GM12878 (cell line): ENCODE data around the gene NR3C1. TPM values are rescaled to one million over a fixed set of nuclear protein-coding genes. Genes with fewer than 3 reads are reported as not detected.

ENCODE experiments used
- ATAC-seq: fragments of 200-7000 bp; cut with Tn5 transposase; 3 replicates; pipeline ENCODE4 v1.9.1; 2020; ENCODE audit warnings: mild to moderate bottlenecking, moderate library complexity
- BruUV-seq: library from RNA; stranded (reverse); fragments of 400-500 nt; replicated peaks from 2 replicates; lab custom pipeline; 2021; lab: Mats Ljungman, UMichigan
- CTCF ChIA-PET: fragments of 300-600 bp; sonication (Branson Sonifier 250); formaldehyde crosslinking; extraction: SDS; loops from one replicate; lab custom pipeline; 2021; ENCODE audit warnings: inconsistent platforms; lab: Yijun Ruan, JAX
- POLR2A ChIA-PET: fragments of 350-600 bp; formaldehyde crosslinking; extraction: SDS; loops from one replicate; lab custom pipeline; 2021; ENCODE audit warnings: inconsistent platforms; lab: Charles Lee
- RAD21 ChIA-PET: fragments of 300-600 bp; sonication (Branson Sonifier 250); formaldehyde crosslinking; loops from one replicate; lab custom pipeline; 2023; ENCODE audit warnings: antibody characterized with exemption; ENCODE audit not compliant: unreplicated experiment; lab: Charles Lee
- SMC1A ChIA-PET: fragments of 300-600 bp; sonication (Branson Sonifier 250); formaldehyde crosslinking; loops from one replicate; lab custom pipeline; 2023; ENCODE audit not compliant: unreplicated experiment, uncharacterized antibody; lab: Charles Lee
- DNase-seq: peaks from one replicate; pipeline ENCODE4 v3.0.0-alpha.2; 2011; ENCODE audit warnings: low read depth, low spot score
- FAIRE-seq: peaks from 3 replicates; lab custom pipeline; 2011; peaks lifted over from hg19 to GRCh38; lab: Jason Lieb, UNC
- H2AFZ ChIP-seq: 2 replicates; pipeline ENCODE4 v1.6.0; 2011; ENCODE audit warnings: low read depth, low read length, control low read depth; ENCODE audit not compliant: control insufficient read depth
- H3K27ac ChIP-seq: 2 replicates; pipeline ENCODE4 v1.5.1; 2011; ENCODE audit warnings: control low read depth; ENCODE audit not compliant: control insufficient read depth, insufficient read depth
- H3K27me3 ChIP-seq, 2 experiments: replicated peaks in 1 of 2; 2 replicates each; pipeline versions ENCODE4 v1.6.0 to v1.6.1; 2011; ENCODE audit warnings: low read length in 1 of 2; ENCODE audit not compliant: control insufficient read depth in 2 of 2, insufficient read depth in 2 of 2
- H3K36me3 ChIP-seq, 2 experiments: 2 replicates each; pipeline ENCODE4 v1.5.1; 2011; ENCODE audit warnings: low read length in 1 of 2; ENCODE audit not compliant: control insufficient read depth in 2 of 2, insufficient read depth in 2 of 2
- H3K4me1 ChIP-seq: 2 replicates; pipeline ENCODE4 v1.6.1; 2011; ENCODE audit warnings: mild to moderate bottlenecking, low read length, moderate library complexity, mixed read lengths; ENCODE audit not compliant: control insufficient read depth, insufficient read depth
- H3K4me2 ChIP-seq: 2 replicates; pipeline ENCODE4 v1.6.0; 2011; ENCODE audit warnings: control low read depth; ENCODE audit not compliant: control insufficient read depth, insufficient read depth
- H3K4me3 ChIP-seq: fragments of 200-600 bp; sonication (generic); 2 replicates; pipeline ENCODE4 v1.5.1; 2016
- H3K79me2 ChIP-seq: 2 replicates; pipeline ENCODE4 v1.6.0; 2011; ENCODE audit warnings: low read length; ENCODE audit not compliant: control insufficient read depth, insufficient read depth
- H3K9ac ChIP-seq: 2 replicates; pipeline ENCODE4 v1.8.0; 2011; ENCODE audit warnings: low read length, control low read depth, mixed read lengths; ENCODE audit not compliant: control insufficient read depth, insufficient read depth
- H3K9me3 ChIP-seq: replicated peaks from 3 replicates; pipeline ENCODE4 v1.5.1; 2011; ENCODE audit warnings: mild to moderate bottlenecking, low read length; ENCODE audit not compliant: control insufficient read depth, insufficient read depth
- H4K20me1 ChIP-seq: 2 replicates; pipeline ENCODE4 v1.6.0; 2011; ENCODE audit not compliant: control insufficient read depth, insufficient read depth
- BMI1 ChIP-seq: fragments of 450-650 bp; IDR thresholded peaks from 2 replicates; pipeline ENCODE4 v1.6.1; 2016; ENCODE audit warnings: mild to moderate bottlenecking, moderate library complexity, borderline replicate concordance
- POLR2AphosphoS5 ChIP-seq: IDR thresholded peaks from 2 replicates; pipeline ENCODE4 v1.6.1; 2011; ENCODE audit warnings: mild to moderate bottlenecking, low read length, inconsistent platforms
- RB1 ChIP-seq: fragments of 450-650 bp; formaldehyde crosslinking; IDR thresholded peaks from 2 replicates; pipeline ENCODE4 v1.6.1; 2017; ENCODE audit warnings: mild to moderate bottlenecking, borderline replicate concordance
- RUNX3 ChIP-seq: IDR thresholded peaks from 2 replicates; pipeline ENCODE4 v1.6.1; 2012; ENCODE audit warnings: low read length, inconsistent platforms
- SPI1 ChIP-seq: IDR thresholded peaks from 2 replicates; pipeline ENCODE4 v1.6.1; 2011; ENCODE audit warnings: low read depth, mild to moderate bottlenecking, low read length, moderate library complexity, borderline replicate concordance; ENCODE audit not compliant: insufficient read depth
- SREBF1 ChIP-seq: IDR thresholded peaks from 2 replicates; pipeline ENCODE4 v1.6.1; 2012; ENCODE audit warnings: mild to moderate bottlenecking, low read length
- STAT3 ChIP-seq: IDR thresholded peaks from 2 replicates; pipeline ENCODE4 v1.6.1; 2011; ENCODE audit warnings: low read depth, low read length, improper control_type of control experiment
- YY1 ChIP-seq: IDR thresholded peaks from 2 replicates; pipeline ENCODE4 v1.6.1; 2011; ENCODE audit warnings: low read depth, mild to moderate bottlenecking, low read length
- ZNF592 ChIP-seq: fragments of 450-650 bp; IDR thresholded peaks from 2 replicates; pipeline ENCODE4 v1.6.1; 2017; ENCODE audit warnings: mild to moderate bottlenecking, moderate library complexity
- WGBS: methylation state at CpG from one replicate; pipeline ENCODE4 v1.1.6; 2016; ENCODE audit warnings: low lambda C conversion rate; ENCODE audit not compliant: insufficient replicate concordance, insufficient coverage; ENCODE audit errors: missing lambda C conversion rate; 5-methylcytosine and 5-hydroxymethylcytosine counted together
- in situ Hi-C: fragments of 300-500 bp; cut with MboI; formaldehyde crosslinking; loops from 9 replicates; pipeline ENCODE4 v1.14.3; 2018; ENCODE audit warnings: mixed read lengths
- intact Hi-C: fragments of 100-400 bp; cut with micrococcal nuclease; formaldehyde crosslinking; loops from one replicate; pipeline ENCODE4 v1.14.2; 2022; ENCODE audit not compliant: unreplicated experiment
- polyA plus RNA-seq, 11 experiments: library from polyadenylated mRNA; depleted of rRNA in 4 of 11; unstranded in 6 of 11; stranded (reverse) in 5 of 11; fragments of >200 nt; fragmentation: Nextera tagmentation in 4 of 11; fragmentation: Illumina TruSeq in 1 of 11; extraction: Ambion mirVana in 4 of 11; extraction: Trizol in 1 of 11; gene quantifications; 1 replicate in 1 of 11; 2 replicates in 10 of 11; pipeline versions ENCODE4 v1.2.1 to v1.2.3, GENCODE V29; 2011 to 2016; ENCODE audit warnings: inconsistent platforms in 2 of 11, missing spikeins in 2 of 11, low read depth in 1 of 11
- total RNA-seq, 4 experiments: library from RNA; depleted of rRNA in 3 of 4; stranded (reverse); fragments of >200 nt in 3 of 4; fragmentation: Illumina TruSeq in 1 of 4; extraction: Trizol in 1 of 4; gene quantifications; 2 replicates each; pipeline versions ENCODE4 v1.2.1 to v1.2.3, GENCODE V29; 2013 to 2021

Gene NR3C1
- total and polyA plus RNA-seq, 10 of the 15 experiments (the other 5 are each of a cell fraction or from before 2014, with no cell fraction given), result 49.7 to 141 (median 109) TPM

GRCh38 chr5:143384865-143385657, 18.4 kb downstream of the NR3C1 start (continued):
- TF ChIP-seq RB1 (no peak), SREBF1 (no peak)

GRCh38 chr5:143383988-143384387, 19.5 kb downstream of the NR3C1 start:
- CTCF ChIA-PET, result no interaction called here
- Histone ChIP-seq H3K27ac (no peak overlapping the region), H2AFZ (no peak overlapping the region), H3K36me3 (peaks cover 12 to 26% of the 10 kb centered on the region in 2 experiments), H3K9ac (no peak overlapping the region), H3K4me3 (no peak overlapping the region), H3K4me1 (peaks cover 2% of the 10 kb centered on the region; the same call in 1 of the 2 replicates), H3K9me3 (peaks cover 47% of the 10 kb centered on the region), H4K20me1 (no peaks in the 10 kb centered on the region; the same call in 1 of the 2 replicates), H3K27me3 (no peaks in the 10 kb centered on the region), H3K4me2 (no peak overlapping the region), H3K79me2 (peaks cover 100% of the 10 kb centered on the region)
- TF ChIP-seq RUNX3 (no peak), ZNF592 (no peak), STAT3 (no peak), SPI1 (peak; percentile 66; the same call in 1 of the 2 replicates), BMI1 (no peak), YY1 (no peak), POLR2AphosphoS5 (0 out of 2 replicates have a peak, but pooled peaks have one; percentile 39)
- intact Hi-C loops, result no loop called here
- in situ Hi-C loops, result no loop called here
- BruUV-seq, result no TSS peak
- 83% methylated on average over 3 of the region's 3 CpGs for WGBS
- POLR2A ChIA-PET, result no interaction called here
- DNase-seq, result no peak
- peak; percentile 2; the same call in 1 of the 3 replicates for ATAC-seq
- SMC1A ChIA-PET, result interaction anchor here (1.2 kb wide), 1 partner anchor 24 kb away, joined by 3 read pairs; no protein-coding TSS in a partner anchor
- RAD21 ChIA-PET, result no interaction called here
- no peak for FAIRE-seq
